Measurements from ENCODE around the gene TRABD2B.

GRCh38 chr1:47777322-47777721, 219.9 kb downstream of the TRABD2B start:
- TF ChIP-seq CTCF (IDR thresholded peaks at IDR 0.05), result no peak
- TF ChIP-seq POLR2A (IDR thresholded peaks at IDR 0.05), result no peak

All from body of pancreas (tissue), 4 donors.